MM.1S (cell line): ENCODE data around the gene HSPA1A.

Experiments used
- EZH2 ChIP-seq: fragments of 300-600 bp; sonication (generic); optimal IDR thresholded peaks from 2 replicates; pipeline ENCODE3; 2017; ENCODE audit warnings: low read depth, mild to moderate bottlenecking, antibody characterized with exemption, low read length, mixed read lengths
- TF ChIP-seq, protein P1 (sequence below): fragments of 300-600 bp; sonication (generic); IDR thresholded peaks from 2 replicates; pipeline ENCODE4 v1.5.1; 2016; ENCODE audit warnings: antibody characterized with exemption, low read length, mixed read lengths

DNA sequence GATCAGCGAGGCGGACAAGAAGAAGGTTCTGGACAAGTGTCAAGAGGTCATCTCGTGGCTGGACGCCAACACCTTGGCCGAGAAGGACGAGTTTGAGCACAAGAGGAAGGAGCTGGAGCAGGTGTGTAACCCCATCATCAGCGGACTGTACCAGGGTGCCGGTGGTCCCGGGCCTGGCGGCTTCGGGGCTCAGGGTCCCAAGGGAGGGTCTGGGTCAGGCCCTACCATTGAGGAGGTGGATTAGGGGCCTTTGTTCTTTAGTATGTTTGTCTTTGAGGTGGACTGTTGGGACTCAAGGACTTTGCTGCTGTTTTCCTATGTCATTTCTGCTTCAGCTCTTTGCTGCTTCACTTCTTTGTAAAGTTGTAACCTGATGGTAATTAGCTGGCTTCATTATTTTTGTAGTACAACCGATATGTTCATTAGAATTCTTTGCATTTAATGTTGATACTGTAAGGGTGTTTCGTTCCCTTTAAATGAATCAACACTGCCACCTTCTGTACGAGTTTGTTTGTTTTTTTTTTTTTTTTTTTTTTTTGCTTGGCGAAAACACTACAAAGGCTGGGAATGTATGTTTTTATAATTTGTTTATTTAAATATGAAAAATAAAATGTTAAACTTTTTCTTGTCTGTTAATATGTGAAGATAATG lies 14.4 kb downstream of the HSPA1A start:
- no peak for TF ChIP-seq EZH2
- TF ChIP-seq, protein P1, sequence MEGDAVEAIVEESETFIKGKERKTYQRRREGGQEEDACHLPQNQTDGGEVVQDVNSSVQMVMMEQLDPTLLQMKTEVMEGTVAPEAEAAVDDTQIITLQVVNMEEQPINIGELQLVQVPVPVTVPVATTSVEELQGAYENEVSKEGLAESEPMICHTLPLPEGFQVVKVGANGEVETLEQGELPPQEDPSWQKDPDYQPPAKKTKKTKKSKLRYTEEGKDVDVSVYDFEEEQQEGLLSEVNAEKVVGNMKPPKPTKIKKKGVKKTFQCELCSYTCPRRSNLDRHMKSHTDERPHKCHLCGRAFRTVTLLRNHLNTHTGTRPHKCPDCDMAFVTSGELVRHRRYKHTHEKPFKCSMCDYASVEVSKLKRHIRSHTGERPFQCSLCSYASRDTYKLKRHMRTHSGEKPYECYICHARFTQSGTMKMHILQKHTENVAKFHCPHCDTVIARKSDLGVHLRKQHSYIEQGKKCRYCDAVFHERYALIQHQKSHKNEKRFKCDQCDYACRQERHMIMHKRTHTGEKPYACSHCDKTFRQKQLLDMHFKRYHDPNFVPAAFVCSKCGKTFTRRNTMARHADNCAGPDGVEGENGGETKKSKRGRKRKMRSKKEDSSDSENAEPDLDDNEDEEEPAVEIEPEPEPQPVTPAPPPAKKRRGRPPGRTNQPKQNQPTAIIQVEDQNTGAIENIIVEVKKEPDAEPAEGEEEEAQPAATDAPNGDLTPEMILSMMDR: peak; percentile 27; the same call in 1 of the 2 replicates
